Endodermal cell (in vitro differentiated cells): Measurements from ENCODE around the gene MLST8. TPM values are rescaled to one million over a fixed set of nuclear protein-coding genes. Genes with fewer than 3 reads are reported as not detected.

Experiments used
- DNase-seq: peaks from one replicate; pipeline ENCODE4 v3.0.0-alpha.2; 2017
- H3K27ac ChIP-seq: 2 replicates; pipeline ENCODE4 v1.5.1; 2013; ENCODE audit warnings: mild to moderate bottlenecking, low read depth, low read length, moderate library complexity
- H3K27me3 ChIP-seq: 2 replicates; pipeline ENCODE4 v1.6.1; 2013; ENCODE audit warnings: mild to moderate bottlenecking, low read length, moderate library complexity; ENCODE audit not compliant: insufficient read depth, control insufficient read depth, poor library complexity, severe bottlenecking
- H3K36me3 ChIP-seq: 2 replicates; pipeline ENCODE4 v1.7.0; 2013; ENCODE audit warnings: mild to moderate bottlenecking, low read length, moderate library complexity; ENCODE audit not compliant: control insufficient read depth, insufficient read depth
- H3K4me1 ChIP-seq: one replicate; pipeline ENCODE4 v1.7.0; 2013; ENCODE audit warnings: low read length; ENCODE audit not compliant: control insufficient read depth, insufficient read depth
- H3K4me3 ChIP-seq: 2 replicates; pipeline ENCODE4 v1.5.1; 2013; ENCODE audit warnings: mild to moderate bottlenecking, low read length, moderate library complexity
- H3K9ac ChIP-seq: 2 replicates; pipeline ENCODE4 v1.6.1; 2013; ENCODE audit warnings: mild to moderate bottlenecking, low read length, moderate library complexity; ENCODE audit not compliant: poor library complexity, severe bottlenecking; ENCODE audit errors: extremely low read depth
- H3K9me3 ChIP-seq: 2 replicates; pipeline ENCODE4 v1.6.1; 2013; ENCODE audit warnings: mild to moderate bottlenecking, low read length, moderate library complexity; ENCODE audit not compliant: control insufficient read depth
- H3K27ac Mint-ChIP-seq: 2 replicates; pipeline ENCODE4 v1.8.0; 2020; ENCODE audit warnings: mixed read lengths
- H3K27me3 Mint-ChIP-seq: 2 replicates; pipeline ENCODE4 v1.8.0; 2021; ENCODE audit warnings: mild to moderate bottlenecking, mixed read lengths; ENCODE audit not compliant: insufficient read depth
- H3K36me3 Mint-ChIP-seq: 2 replicates; pipeline ENCODE4 v1.8.0; 2020; ENCODE audit warnings: low read depth, mixed read lengths
- H3K4me1 Mint-ChIP-seq: 2 replicates; pipeline ENCODE4 v1.8.0; 2020; ENCODE audit warnings: mixed read lengths
- H3K4me3 Mint-ChIP-seq: 2 replicates; pipeline ENCODE4 v1.8.0; 2020; ENCODE audit warnings: mild to moderate bottlenecking, moderate library complexity, mixed read lengths
- H3K9me3 Mint-ChIP-seq: 2 replicates; pipeline ENCODE4 v1.8.0; 2020; ENCODE audit warnings: mild to moderate bottlenecking, mixed read lengths
- CTCF ChIP-seq: fragments of 200-600 bp; sonication (generic); conservative IDR thresholded peaks from 2 replicates; pipeline ENCODE4 v1.5.0; 2021; ENCODE audit warnings: antibody characterized with exemption, mild to moderate bottlenecking
- WGBS, 2 experiments: methylation state at CpG; one replicate each; pipeline versions ENCODE4 v1.1.5 to v1.1.7; 2013; ENCODE audit warnings: missing lambda C conversion rate in 2 of 2, mixed read lengths in 1 of 2; ENCODE audit not compliant: insufficient coverage in 1 of 2, insufficient read length in 1 of 2; 5-methylcytosine and 5-hydroxymethylcytosine counted together
- total RNA-seq, 2 donors: library from RNA; stranded (reverse); fragmentation: NEBNext Ultra II Directional in 1 of 2; extraction: Animal tissue kit (Norgen Biotek cat#: 25700) in 1 of 2; gene quantifications; 2 replicates in 1 of 2; 3 replicates in 1 of 2; pipeline ENCODE4 v1.2.1, GENCODE V29; 2021

The MLST8 gene
- total RNA-seq, 2 donors from 2014 or later, result 60.3 to 70.8 TPM

GRCh38 chr16:2196162-2196980 is 8.9 kb upstream of the MLST8 start, which contains the start of gene CASKIN1:
Gene CASKIN1 (minus strand): TSS chr16:2196605. CDS start chr16:2196432, 173 bp downstream.
- TF ChIP-seq CTCF, result no peak
- Mint-ChIP-seq H3K4me3 (peak within 1 kb of the TSS; percentile 52), H3K4me1 (no peaks in the 10 kb centered on the region), H3K27me3 (peaks cover 50% of the 10 kb centered on the region), H3K36me3 (no peaks in the 10 kb centered on the region), H3K9me3 (no peaks in the 10 kb centered on the region), H3K27ac (no peak within 1 kb of the TSS)
- 0% methylated on average over 13 to 107 of the region's 129 CpGs for WGBS, 2 experiments
- Histone ChIP-seq H3K36me3 (no peaks in the 10 kb centered on the region), H3K27ac (no peak within 1 kb of the TSS), H3K27me3 (peaks cover 48% of the 10 kb centered on the region), H3K4me3 (peak within 1 kb of the TSS; percentile 66), H3K4me1 (peaks cover 7% of the 10 kb centered on the region), H3K9me3 (no peaks in the 10 kb centered on the region), H3K9ac (no peak within 1 kb of the TSS)
- peak; percentile 71 for DNase-seq

- TF ChIP-seq CTCF, result no peak
- Mint-ChIP-seq H3K27ac (no peak overlapping the region), H3K4me1 (no peaks in the 10 kb centered on the region), H3K27me3 (peaks cover 57% of the 10 kb centered on the region), H3K4me3 (peak overlapping the region; percentile 52), H3K36me3 (no peaks in the 10 kb centered on the region), H3K9me3 (no peaks in the 10 kb centered on the region)
- H3K4me3 ChIP-seq, result no peak overlapping the region
- H3K4me1 ChIP-seq, result peaks cover 7% of the 10 kb centered on the region
- H3K9me3 ChIP-seq, result no peaks in the 10 kb centered on the region
- 40 to 47% methylated on average over 16 to 32 of the region's 32 CpGs for WGBS, 2 experiments
- no peak for DNase-seq
- peaks cover 48% of the 10 kb centered on the region for H3K27me3 ChIP-seq
- H3K36me3 ChIP-seq, result no peaks in the 10 kb centered on the region
- H3K9ac ChIP-seq, result no peak overlapping the region
- no peak overlapping the region for H3K27ac ChIP-seq
These were observed 8.2 kb upstream of the MLST8 start for GRCh38 chr16:2196981-2197511.

- H3K4me3 Mint-ChIP-seq, result peak overlapping the region; percentile 52
- H3K27ac ChIP-seq, result no peak overlapping the region
- H3K27me3 ChIP-seq, result peaks cover 48% of the 10 kb centered on the region
- whole genome bisulfite sequencing, 2 experiments, result 78 to 85% methylated on average over 6 of the region's 6 CpGs
- H3K36me3 ChIP-seq, result no peaks in the 10 kb centered on the region
- no peak for DNase-seq
- H3K9ac ChIP-seq, result no peak overlapping the region
- H3K4me1 Mint-ChIP-seq, result no peaks in the 10 kb centered on the region
- no peak overlapping the region for H3K27ac Mint-ChIP-seq
- no peaks in the 10 kb centered on the region for H3K36me3 Mint-ChIP-seq
- no peak for TF ChIP-seq CTCF
- H3K27me3 Mint-ChIP-seq, result peaks cover 63% of the 10 kb centered on the region
- no peaks in the 10 kb centered on the region for H3K9me3 ChIP-seq
- H3K4me3 ChIP-seq, result no peak overlapping the region
- no peaks in the 10 kb centered on the region for H3K9me3 Mint-ChIP-seq
- H3K4me1 ChIP-seq, result peaks cover 7% of the 10 kb centered on the region
These were observed 7.5 kb upstream of the MLST8 start for GRCh38 chr16:2197765-2198164.
